H9 (cell line): ENCODE data around the gene DAND5. TPM values are rescaled to one million over a fixed set of nuclear protein-coding genes. Genes with fewer than 3 reads are reported as not detected.

ENCODE experiments used
- DNase-seq: peaks from one replicate; pipeline ENCODE4 v3.0.0-alpha.2; 2017
- H2AFZ ChIP-seq: one replicate; pipeline ENCODE4 v1.6.1; 2013; ENCODE audit warnings: mild to moderate bottlenecking, low read length, control low read depth, moderate library complexity
- H2AK5ac ChIP-seq: 2 replicates; pipeline ENCODE4 v1.6.1; 2013; ENCODE audit warnings: low read length, control low read depth, mixed read lengths; ENCODE audit not compliant: insufficient read length
- H2BK120ac ChIP-seq: one replicate; pipeline ENCODE4 v1.6.1; 2013; ENCODE audit warnings: low read depth, mild to moderate bottlenecking, low read length, control low read depth, inconsistent platforms; ENCODE audit not compliant: poor library complexity, severe bottlenecking
- H2BK12ac ChIP-seq: 2 replicates; pipeline ENCODE4 v1.6.1; 2013; ENCODE audit warnings: low read length, control low read depth, mixed read lengths, low read depth; ENCODE audit not compliant: insufficient read length
- H2BK15ac ChIP-seq: 2 replicates; pipeline ENCODE4 v1.6.1; 2013; ENCODE audit warnings: low read depth, low read length, control low read depth
- H2BK20ac ChIP-seq: one replicate; pipeline ENCODE4 v1.6.1; 2013; ENCODE audit warnings: low read depth, mild to moderate bottlenecking, low read length, control low read depth, inconsistent platforms; ENCODE audit not compliant: poor library complexity, severe bottlenecking
- H2BK5ac ChIP-seq: 2 replicates; pipeline ENCODE4 v1.6.1; 2013; ENCODE audit warnings: low read length, control low read depth, mixed read lengths; ENCODE audit not compliant: insufficient read length
- H3K14ac ChIP-seq: 2 replicates; pipeline ENCODE4 v1.6.1; 2013; ENCODE audit warnings: low read length, control low read depth; ENCODE audit not compliant: insufficient read depth
- H3K18ac ChIP-seq: 2 replicates; pipeline ENCODE4 v1.6.1; 2013; ENCODE audit warnings: low read depth, mild to moderate bottlenecking, mixed read lengths, low read length, control low read depth; ENCODE audit not compliant: insufficient read length
- H3K23ac ChIP-seq: 2 replicates; pipeline ENCODE4 v1.6.1; 2013; ENCODE audit warnings: low read length, control low read depth, mixed read lengths, low read depth; ENCODE audit not compliant: insufficient read length
- H3K23me2 ChIP-seq: 2 replicates; pipeline ENCODE4 v1.6.1; 2013; ENCODE audit warnings: low read depth, mild to moderate bottlenecking, mixed read lengths, low read length, control low read depth; ENCODE audit not compliant: insufficient read length, poor library complexity, severe bottlenecking
- H3K27ac ChIP-seq: 2 replicates; pipeline ENCODE4 v1.5.1; 2013; ENCODE audit warnings: low read length, control low read depth, mixed read lengths, low read depth; ENCODE audit not compliant: insufficient read length
- H3K27me3 ChIP-seq: 2 replicates; pipeline ENCODE4 v1.6.1; 2013; ENCODE audit warnings: low read length, control low read depth, inconsistent platforms; ENCODE audit not compliant: insufficient read depth
- H3K4ac ChIP-seq: 2 replicates; pipeline ENCODE4 v1.6.1; 2013; ENCODE audit warnings: low read depth, mild to moderate bottlenecking, control low read depth, inconsistent platforms, low read length, moderate library complexity
- H3K4me1 ChIP-seq: 2 replicates; pipeline ENCODE4 v1.6.1; 2013; ENCODE audit warnings: low read length, control low read depth, inconsistent platforms; ENCODE audit not compliant: insufficient read depth
- H3K4me2 ChIP-seq: 2 replicates; pipeline ENCODE4 v1.6.1; 2013; ENCODE audit warnings: low read length, control low read depth, mixed read lengths; ENCODE audit not compliant: insufficient read length, insufficient read depth
- H3K56ac ChIP-seq: 2 replicates; pipeline ENCODE4 v1.6.1; 2013; ENCODE audit warnings: low read depth, mild to moderate bottlenecking, mixed read lengths, low read length, control low read depth; ENCODE audit not compliant: insufficient read length
- H3K79me1 ChIP-seq: 2 replicates; pipeline ENCODE4 v1.6.1; 2013; ENCODE audit warnings: low read depth, mild to moderate bottlenecking, moderate library complexity, low read length, control low read depth, inconsistent platforms; ENCODE audit not compliant: insufficient read depth, poor library complexity, severe bottlenecking
- H3K79me2 ChIP-seq: 2 replicates; pipeline ENCODE4 v1.6.1; 2013; ENCODE audit warnings: low read length, control low read depth, inconsistent platforms; ENCODE audit not compliant: insufficient read depth
- H3K9ac ChIP-seq: 2 replicates; pipeline ENCODE4 v1.6.1; 2013; ENCODE audit warnings: low read length, control low read depth, mixed read lengths; ENCODE audit not compliant: insufficient read length; ENCODE audit errors: extremely low read depth
- H3K9me3 ChIP-seq: one replicate; pipeline ENCODE4 v1.6.1; 2013; ENCODE audit warnings: low read depth, low read length, inconsistent platforms; ENCODE audit not compliant: control insufficient read depth
- H3T11ph ChIP-seq: one replicate; pipeline ENCODE4 v1.6.1; 2013; ENCODE audit warnings: mild to moderate bottlenecking, low read length, control low read depth, inconsistent platforms
- H4K20me1 ChIP-seq: one replicate; pipeline ENCODE4 v1.6.1; 2013; ENCODE audit not compliant: control insufficient read depth, insufficient read length, insufficient read depth
- H4K5ac ChIP-seq: 2 replicates; pipeline ENCODE4 v1.6.1; 2013; ENCODE audit warnings: low read depth, mild to moderate bottlenecking, mixed read lengths, low read length, control low read depth; ENCODE audit not compliant: insufficient read length
- H4K8ac ChIP-seq: replicated peaks from 2 replicates; pipeline ENCODE4 v1.6.1; 2013; ENCODE audit warnings: low read length, control low read depth, mixed read lengths, low read depth; ENCODE audit not compliant: insufficient read length
- H4K91ac ChIP-seq: 2 replicates; pipeline ENCODE4 v1.6.1; 2013; ENCODE audit warnings: low read depth, mild to moderate bottlenecking, moderate library complexity, mixed read lengths, low read length, control low read depth; ENCODE audit not compliant: insufficient read length
- H3K27ac Mint-ChIP-seq, 3 experiments: 2 replicates in 2 of 3; 3 replicates in 1 of 3; pipeline ENCODE4 v1.8.0; 2020 to 2021; ENCODE audit warnings: mixed read lengths in 3 of 3, mild to moderate bottlenecking in 1 of 3, moderate library complexity in 1 of 3
- H3K27me3 Mint-ChIP-seq: 2 replicates; pipeline ENCODE4 v1.8.0; 2021; ENCODE audit warnings: low read depth, mild to moderate bottlenecking, moderate library complexity, mixed read lengths
- H3K36me3 Mint-ChIP-seq, 3 experiments: 2 replicates in 2 of 3; 3 replicates in 1 of 3; pipeline ENCODE4 v1.8.0; 2020 to 2021; ENCODE audit warnings: low read depth in 3 of 3, mixed read lengths in 3 of 3; ENCODE audit not compliant: insufficient read depth in 1 of 3
- H3K4me1 Mint-ChIP-seq, 2 experiments: 2 replicates each; pipeline ENCODE4 v1.8.0; 2020; ENCODE audit warnings: mixed read lengths in 2 of 2
- H3K4me3 Mint-ChIP-seq, 2 experiments: 2 replicates in 1 of 2; 3 replicates in 1 of 2; pipeline ENCODE4 v1.8.0; 2020 to 2021; ENCODE audit warnings: mild to moderate bottlenecking in 2 of 2, mixed read lengths in 2 of 2, moderate library complexity in 1 of 2
- H3K9me3 Mint-ChIP-seq, 2 experiments: 2 replicates in 1 of 2; 3 replicates in 1 of 2; pipeline ENCODE4 v1.8.0; 2020; ENCODE audit warnings: mild to moderate bottlenecking in 2 of 2, mixed read lengths in 2 of 2, moderate library complexity in 1 of 2
- WGBS: extraction: QIAGEN DNeasy Blood & Tissue Kit; methylation state at CpG from one replicate; pipeline ENCODE4 v1.1.7; 2013; ENCODE audit warnings: missing lambda C conversion rate, low lambda C conversion rate, mixed read lengths; ENCODE audit not compliant: insufficient read length; ENCODE audit errors: extremely low coverage; 5-methylcytosine and 5-hydroxymethylcytosine counted together
- total RNA-seq: library from RNA; stranded (reverse); gene quantifications from 2 replicates; pipeline ENCODE4 v1.2.1, GENCODE V29; 2021
- TF ChIP-seq, protein P1 (sequence below): fragments of 200-600 bp; sonication (generic); conservative IDR thresholded peaks from 3 replicates; pipeline ENCODE4 v1.8.0; 2021; ENCODE audit warnings: antibody characterized with exemption, mild to moderate bottlenecking

Gene DAND5
- total RNA-seq, 1 experiment from 2014 or later = 0.11 TPM

DNA sequence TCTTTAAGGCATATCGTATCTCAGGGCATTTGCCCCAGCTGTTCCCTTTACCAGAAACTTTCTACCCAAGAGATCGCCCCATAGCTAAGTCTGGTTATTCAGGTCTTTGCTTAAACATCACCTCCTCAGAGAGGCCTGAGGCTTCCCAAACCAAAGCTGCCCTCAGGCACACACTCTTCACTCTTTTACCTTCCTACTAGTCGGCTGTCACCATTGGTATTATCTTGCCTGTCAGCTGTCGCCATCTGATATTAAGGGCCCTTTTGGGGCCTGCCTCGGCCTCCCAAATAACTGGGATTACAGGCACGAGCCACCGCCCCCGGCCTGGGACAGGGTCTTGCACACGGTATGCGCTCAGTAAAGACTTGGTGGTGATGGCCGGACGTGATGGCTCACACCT, 13.4 kb upstream of the DAND5 start:
- Histone ChIP-seq H3K79me2 (peaks cover 7% of the 10 kb centered on the region; the same call in 1 of the 2 replicates), H3K4ac (no peak overlapping the region), H3K4me1 (no peaks in the 10 kb centered on the region; the same call in 1 of the 2 replicates), H3K14ac (no peak overlapping the region; the same call in 1 of the 2 replicates), H3K27ac (no peak overlapping the region), H4K5ac (no peak overlapping the region), H2AK5ac (no peak overlapping the region), H4K8ac (no peak overlapping the region), H2BK5ac (no peak overlapping the region), H3K23me2 (peaks cover 3% of the 10 kb centered on the region), H2BK12ac (no peak overlapping the region), H2BK20ac (no peak overlapping the region), H2BK120ac (no peak overlapping the region), H3K56ac (no peak overlapping the region), H3K9ac (peak overlapping the region; percentile 68), H3T11ph (no peak overlapping the region), H4K20me1 (no peaks in the 10 kb centered on the region), H3K79me1 (peaks cover 5% of the 10 kb centered on the region), H3K23ac (no peak overlapping the region), H3K9me3 (no peaks in the 10 kb centered on the region), H2BK15ac (no peak overlapping the region), H4K91ac (no peak overlapping the region), H3K27me3 (no peaks in the 10 kb centered on the region), H2AFZ (no peak overlapping the region), H3K4me2 (peak overlapping the region; percentile 52), H3K18ac (no peak overlapping the region)
- Mint-ChIP-seq H3K27me3 (peaks cover 4% of the 10 kb centered on the region), H3K4me3 (peak overlapping the region; percentile 88 to 94), H3K36me3 (peaks cover 23 to 46% (median 44%) of the 10 kb centered on the region in 3 experiments), H3K4me1 (peaks cover 21 to 34% of the 10 kb centered on the region in 2 experiments), H3K9me3 (peaks cover 0 to 3% of the 10 kb centered on the region in 2 experiments; a peak in 2 of 5 replicates), H3K27ac (peak overlapping the region; percentile 52 to 90 (median 82); a peak in 6 of 7 replicates)
- WGBS = no CpG with 5 or more reads among the region's 12 CpGs
- DNase-seq = no peak
- TF ChIP-seq, protein P1, sequence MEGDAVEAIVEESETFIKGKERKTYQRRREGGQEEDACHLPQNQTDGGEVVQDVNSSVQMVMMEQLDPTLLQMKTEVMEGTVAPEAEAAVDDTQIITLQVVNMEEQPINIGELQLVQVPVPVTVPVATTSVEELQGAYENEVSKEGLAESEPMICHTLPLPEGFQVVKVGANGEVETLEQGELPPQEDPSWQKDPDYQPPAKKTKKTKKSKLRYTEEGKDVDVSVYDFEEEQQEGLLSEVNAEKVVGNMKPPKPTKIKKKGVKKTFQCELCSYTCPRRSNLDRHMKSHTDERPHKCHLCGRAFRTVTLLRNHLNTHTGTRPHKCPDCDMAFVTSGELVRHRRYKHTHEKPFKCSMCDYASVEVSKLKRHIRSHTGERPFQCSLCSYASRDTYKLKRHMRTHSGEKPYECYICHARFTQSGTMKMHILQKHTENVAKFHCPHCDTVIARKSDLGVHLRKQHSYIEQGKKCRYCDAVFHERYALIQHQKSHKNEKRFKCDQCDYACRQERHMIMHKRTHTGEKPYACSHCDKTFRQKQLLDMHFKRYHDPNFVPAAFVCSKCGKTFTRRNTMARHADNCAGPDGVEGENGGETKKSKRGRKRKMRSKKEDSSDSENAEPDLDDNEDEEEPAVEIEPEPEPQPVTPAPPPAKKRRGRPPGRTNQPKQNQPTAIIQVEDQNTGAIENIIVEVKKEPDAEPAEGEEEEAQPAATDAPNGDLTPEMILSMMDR = no peak
